Activated CD4-positive, alpha-beta T cell treated with anti-CD3 and anti-CD28 coated beads, Interleukin-2, amount 50 U/mL, for 4 hours (primary cell): Measurements from ENCODE around the gene SLC31A1.

Source experiments
- DNase-seq, 2 experiments: peaks; one replicate each; pipeline ENCODE4 v3.0.0-alpha.2; 2020

Gene SLC31A1

GRCh38 chr9:113221003-113221799 is at the start of gene SLC31A1, which contains the start of gene FKBP15:
TSS of gene SLC31A1 (plus strand) at chr9:113221544. CDS start at chr9:113256149, 34,605 bp downstream.
TSS of gene FKBP15 (minus strand) at chr9:113221277. CDS start at chr9:113221243, 34 bp downstream.
- DNase-seq, result peak; percentile 94

GRCh38 chr9:113173341-113173740 is 48.0 kb upstream of the SLC31A1 start:
- no peak for DNase-seq

- DNase-seq, result no peak
Measured at GRCh38 chr9:113176803-113177202, 44.5 kb upstream of the SLC31A1 start.

GRCh38 chr9:113177251-113177650 is 44.1 kb upstream of the SLC31A1 start:
- no peak for DNase-seq

GRCh38 chr9:113178087-113178486 is 43.3 kb upstream of the SLC31A1 start:
- no peak for DNase-seq

- DNase-seq, result no peak
Measured at GRCh38 chr9:113179839-113180238, 41.5 kb upstream of the SLC31A1 start.

GRCh38 chr9:113181165-113181564 is 40.2 kb upstream of the SLC31A1 start:
- no peak for DNase-seq

- DNase-seq, result no peak
Measured at GRCh38 chr9:113183956-113184488, 37.3 kb upstream of the SLC31A1 start.

- no peak for DNase-seq
Measured at GRCh38 chr9:113184539-113184938, 36.8 kb upstream of the SLC31A1 start.

GRCh38 chr9:113185271-113185670 is 36.1 kb upstream of the SLC31A1 start:
- DNase-seq, result no peak

GRCh38 chr9:113186137-113186755 is 35.1 kb upstream of the SLC31A1 start:
- no peak for DNase-seq

- no peak for DNase-seq
Measured at GRCh38 chr9:113187929-113188595, 33.3 kb upstream of the SLC31A1 start.

- no peak for DNase-seq
Measured at GRCh38 chr9:113192455-113192854, 28.9 kb upstream of the SLC31A1 start.

- DNase-seq, result no peak
Measured at GRCh38 chr9:113199683-113200329, 21.5 kb upstream of the SLC31A1 start.

GRCh38 chr9:113205432-113205831 is 15.9 kb upstream of the SLC31A1 start:
- no peak for DNase-seq

GRCh38 chr9:113205861-113206260 is 15.5 kb upstream of the SLC31A1 start:
- DNase-seq, result no peak

- DNase-seq, result no peak
Measured at GRCh38 chr9:113210815-113211214, 10.5 kb upstream of the SLC31A1 start.

- DNase-seq, result no peak
Measured at GRCh38 chr9:113215132-113215531, 6.2 kb upstream of the SLC31A1 start.

- DNase-seq, result no peak
Measured at GRCh38 chr9:113216406-113216805, 4.9 kb upstream of the SLC31A1 start.

- DNase-seq, result no peak
Measured at GRCh38 chr9:113219186-113219936, 2.0 kb upstream of the SLC31A1 start.

GRCh38 chr9:113219969-113220368 is 1.4 kb upstream of the SLC31A1 start:
- DNase-seq, result no peak

GRCh38 chr9:113220467-113221002 is 809 bp upstream of the SLC31A1 start:
- no peak for DNase-seq
